HG02571 (cell line): ENCODE data around the gene KRTAP5-6.

Source experiments
- ATAC-seq: cut with Tn5 transposase; IDR thresholded peaks from one replicate; pipeline ENCODE4 v1.9.1; 2021; ENCODE audit warnings: mild to moderate bottlenecking, moderate library complexity; ENCODE audit not compliant: unreplicated experiment

KRTAP5-6 gene

GRCh38 chr11:1746511-1746931, 49.5 kb downstream of the KRTAP5-6 start:
- ATAC-seq: no peak

GRCh38 chr11:1746956-1747752, 50.2 kb downstream of the KRTAP5-6 start:
- ATAC-seq: no peak
